HEK293T (cell line): ENCODE results near the gene OVCH1.

Source experiments
- ARNT ChIP-seq: fragments of 450-650 bp; IDR thresholded peaks from 2 replicates; pipeline ENCODE4 v1.6.1; 2017; ENCODE audit warnings: mild to moderate bottlenecking
- BHLHE40 ChIP-seq: fragments of 450-650 bp; IDR thresholded peaks from 2 replicates; pipeline ENCODE4 v1.6.1; 2016; ENCODE audit warnings: mild to moderate bottlenecking, moderate library complexity, borderline replicate concordance
- CTBP1 ChIP-seq: fragments of 450-650 bp; IDR thresholded peaks from 2 replicates; pipeline ENCODE4 v1.6.1; 2016; ENCODE audit warnings: borderline replicate concordance
- ELF4 ChIP-seq: fragments of 450-650 bp; IDR thresholded peaks from 2 replicates; pipeline ENCODE4 v1.6.1; 2017; ENCODE audit warnings: antibody characterized with exemption
- FOXA1 ChIP-seq: fragments of 450-650 bp; IDR thresholded peaks from 2 replicates; pipeline ENCODE4 v1.6.1; 2016; ENCODE audit warnings: mild to moderate bottlenecking
- FOXK2 ChIP-seq: fragments of 450-650 bp; IDR thresholded peaks from 2 replicates; pipeline ENCODE4 v1.6.1; 2016; ENCODE audit warnings: mild to moderate bottlenecking
- FOXM1 ChIP-seq: fragments of 450-650 bp; IDR thresholded peaks from 2 replicates; pipeline ENCODE4 v1.6.1; 2017; ENCODE audit warnings: mild to moderate bottlenecking, borderline replicate concordance
- HDGF ChIP-seq: fragments of 450-650 bp; IDR thresholded peaks from 2 replicates; pipeline ENCODE4 v1.6.1; 2017; ENCODE audit warnings: antibody characterized with exemption, borderline replicate concordance
- LEF1 ChIP-seq: fragments of 450-650 bp; IDR thresholded peaks from 2 replicates; pipeline ENCODE4 v1.6.1; 2017; ENCODE audit warnings: mild to moderate bottlenecking, borderline replicate concordance
- SP1 ChIP-seq: fragments of 450-650 bp; IDR thresholded peaks from 2 replicates; pipeline ENCODE4 v1.6.1; 2017
- SUZ12 ChIP-seq: fragments of 450-650 bp; IDR thresholded peaks from 2 replicates; pipeline ENCODE4 v1.6.1; 2016; ENCODE audit warnings: mild to moderate bottlenecking
- TARDBP ChIP-seq: fragments of 450-650 bp; IDR thresholded peaks from 2 replicates; pipeline ENCODE4 v1.6.1; 2016
- ZNF384 ChIP-seq: fragments of 450-650 bp; IDR thresholded peaks from 2 replicates; pipeline ENCODE4 v1.6.1; 2016
- TF ChIP-seq, protein P1 (sequence below): fragments of 450-650 bp; IDR thresholded peaks from 2 replicates; pipeline ENCODE4 v1.6.1; 2016

DNA sequence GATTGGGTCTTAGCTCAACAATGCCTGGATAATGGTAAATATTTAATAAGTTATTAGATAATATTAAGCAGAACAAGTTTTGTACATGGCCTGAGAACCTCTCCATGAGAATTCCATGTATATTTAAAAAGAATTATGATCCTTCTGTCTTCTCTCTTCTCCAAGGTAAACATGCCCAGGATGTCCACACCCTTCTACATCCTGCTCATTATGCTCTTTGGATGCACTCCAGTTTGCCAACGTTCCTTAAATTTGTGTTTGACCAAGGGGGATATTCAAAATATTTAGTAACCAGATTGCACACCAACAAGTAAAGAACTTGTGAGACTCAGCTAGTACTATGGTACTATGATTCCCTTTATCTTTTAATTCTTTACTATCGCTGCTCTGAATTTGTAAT lies 71.8 kb downstream of the OVCH1 start:
- no peak for TF ChIP-seq FOXM1
- no peak for TF ChIP-seq SUZ12
- TF ChIP-seq, protein P1, sequence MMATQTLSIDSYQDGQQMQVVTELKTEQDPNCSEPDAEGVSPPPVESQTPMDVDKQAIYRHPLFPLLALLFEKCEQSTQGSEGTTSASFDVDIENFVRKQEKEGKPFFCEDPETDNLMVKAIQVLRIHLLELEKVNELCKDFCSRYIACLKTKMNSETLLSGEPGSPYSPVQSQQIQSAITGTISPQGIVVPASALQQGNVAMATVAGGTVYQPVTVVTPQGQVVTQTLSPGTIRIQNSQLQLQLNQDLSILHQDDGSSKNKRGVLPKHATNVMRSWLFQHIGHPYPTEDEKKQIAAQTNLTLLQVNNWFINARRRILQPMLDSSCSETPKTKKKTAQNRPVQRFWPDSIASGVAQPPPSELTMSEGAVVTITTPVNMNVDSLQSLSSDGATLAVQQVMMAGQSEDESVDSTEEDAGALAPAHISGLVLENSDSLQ: no peak
- TF ChIP-seq ELF4: no peak
- no peak for TF ChIP-seq SP1
- no peak for TF ChIP-seq LEF1
- no peak for TF ChIP-seq BHLHE40
- TF ChIP-seq ZNF384: no peak
- no peak for TF ChIP-seq HDGF
- TF ChIP-seq FOXK2: no peak
- no peak for TF ChIP-seq TARDBP
- no peak for TF ChIP-seq ARNT
- TF ChIP-seq FOXA1: no peak
- TF ChIP-seq CTBP1: no peak
